OCI-LY3 (cell line): ENCODE results near the gene EXOC7.

Experiments used
- H2AFZ ChIP-seq: fragments of 200-600, 300-600 bp; shearing (Covaris generic); 2 replicates; pipeline ENCODE4 v1.6.0; 2014; ENCODE audit warnings: antibody characterized with exemption, low read depth, low read length
- H3K27ac ChIP-seq: fragments of 200-600, 300-600 bp; sonication (generic); 2 replicates; pipeline ENCODE4 v1.5.1; 2014; ENCODE audit warnings: mild to moderate bottlenecking, low read length, moderate library complexity, mixed read lengths
- H3K27me3 ChIP-seq: fragments of 200-600, 300-600 bp; sonication (generic); 2 replicates; pipeline ENCODE4 v1.6.1; 2014; ENCODE audit warnings: low read depth, low read length, mixed read lengths
- H3K36me3 ChIP-seq: fragments of 200-600, 300-600 bp; sonication (generic); replicated peaks from 2 replicates; pipeline ENCODE3; 2014; ENCODE audit warnings: low read depth, low read length, mixed read lengths
- H3K4me1 ChIP-seq: fragments of 300-600, 200-600 bp; sonication (generic); 2 replicates; pipeline ENCODE4 v1.6.1; 2014; ENCODE audit warnings: low read length, mixed read lengths
- H3K4me2 ChIP-seq: fragments of 200-600, 300-600 bp; sonication (generic); 2 replicates; pipeline ENCODE4 v1.6.1; 2014; ENCODE audit warnings: low read length, mixed read lengths
- H3K4me3 ChIP-seq: fragments of 300-600, 200-600 bp; sonication (generic); 2 replicates; pipeline ENCODE4 v1.5.1; 2014; ENCODE audit warnings: antibody characterized with exemption, mild to moderate bottlenecking, low read length, moderate library complexity
- H3K79me2 ChIP-seq: fragments of 300-600, 200-600 bp; shearing (Covaris generic); 2 replicates; pipeline ENCODE4 v1.6.1; 2014; ENCODE audit warnings: mild to moderate bottlenecking, low read length, mixed read lengths
- H3K9ac ChIP-seq: fragments of 300-600, 200-600 bp; shearing (Covaris generic); 2 replicates; pipeline ENCODE4 v1.6.0; 2014; ENCODE audit warnings: mild to moderate bottlenecking, low read length, moderate library complexity
- H3K9me3 ChIP-seq: fragments of 200-600, 300-600 bp; shearing (Covaris generic); 2 replicates; pipeline ENCODE4 v1.6.1; 2014; ENCODE audit warnings: low read length, mixed read lengths; ENCODE audit not compliant: insufficient read depth
- H4K20me1 ChIP-seq: fragments of 200-600, 300-600 bp; sonication (generic); 2 replicates; pipeline ENCODE4 v1.6.1; 2016; ENCODE audit warnings: low read length, mixed read lengths; ENCODE audit not compliant: insufficient read depth
- CTCF ChIP-seq: fragments of 200-600, 300-600 bp; sonication (generic); IDR thresholded peaks from 2 replicates; pipeline ENCODE4 v1.5.1; 2014; ENCODE audit warnings: antibody characterized with exemption, low read length, low read depth
- EZH2phosphoT487 ChIP-seq: fragments of 200-600 bp; shearing (Covaris generic); IDR thresholded peaks from 2 replicates; pipeline ENCODE4 v1.6.1; 2018; ENCODE audit warnings: antibody characterized with exemption, mixed run types, low read depth

EXOC7 gene

DNA sequence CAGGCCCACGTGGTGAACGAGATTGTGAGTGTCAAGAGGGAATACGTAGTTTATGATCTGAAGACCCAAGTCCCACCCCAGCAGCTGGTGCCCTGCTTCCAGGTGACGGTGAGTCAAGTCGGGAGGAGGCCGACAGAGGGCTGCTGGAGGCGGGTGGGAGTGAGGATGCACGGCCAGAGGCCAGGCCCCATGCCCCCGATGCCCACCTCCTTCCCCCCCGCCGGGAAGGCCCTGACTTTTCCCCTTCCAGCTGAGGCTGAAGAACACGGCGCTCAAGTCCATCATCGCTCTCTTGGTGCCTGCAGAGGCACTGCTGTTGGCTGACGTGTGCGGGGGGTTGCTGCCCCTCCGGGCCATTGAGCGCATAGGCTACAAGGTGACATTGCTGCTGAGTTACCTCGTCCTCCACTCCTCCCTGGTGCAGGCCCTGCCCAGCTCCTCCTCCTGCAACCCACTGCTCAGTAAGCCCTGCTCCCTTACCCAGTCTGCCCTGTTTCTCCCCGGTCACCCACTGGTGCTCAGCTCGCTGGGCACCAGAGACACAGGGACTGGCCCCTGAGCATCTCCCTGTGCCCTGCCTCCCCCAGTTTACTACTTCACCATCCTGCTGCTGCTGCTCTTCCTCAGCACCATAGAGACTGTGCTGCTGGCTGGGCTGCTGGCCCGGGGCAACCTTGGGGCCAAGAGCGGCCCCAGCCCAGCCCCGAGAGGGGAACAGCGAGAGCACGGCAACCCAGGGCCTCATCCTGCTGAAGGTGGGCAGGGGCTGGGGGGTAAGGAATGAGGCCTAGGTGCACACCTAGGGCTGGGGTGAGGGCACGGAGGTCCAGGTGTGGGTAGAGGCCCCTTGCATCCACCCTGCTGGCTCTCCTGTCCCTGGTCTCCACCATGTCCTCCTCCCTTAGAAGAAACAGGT, 22.0 kb downstream of the EXOC7 start:
- Histone ChIP-seq H2AFZ (no peak overlapping the region), H3K27ac (no peak overlapping the region), H3K9ac (no peak overlapping the region), H4K20me1 (no peaks in the 10 kb centered on the region), H3K4me3 (no peak overlapping the region), H3K4me2 (no peak overlapping the region), H3K36me3 (peaks cover 10% of the 10 kb centered on the region), H3K4me1 (no peaks in the 10 kb centered on the region), H3K9me3 (no peaks in the 10 kb centered on the region), H3K27me3 (peaks cover 11% of the 10 kb centered on the region), H3K79me2 (no peaks in the 10 kb centered on the region)
- TF ChIP-seq EZH2phosphoT487 (no peak), CTCF (no peak)

DNA sequence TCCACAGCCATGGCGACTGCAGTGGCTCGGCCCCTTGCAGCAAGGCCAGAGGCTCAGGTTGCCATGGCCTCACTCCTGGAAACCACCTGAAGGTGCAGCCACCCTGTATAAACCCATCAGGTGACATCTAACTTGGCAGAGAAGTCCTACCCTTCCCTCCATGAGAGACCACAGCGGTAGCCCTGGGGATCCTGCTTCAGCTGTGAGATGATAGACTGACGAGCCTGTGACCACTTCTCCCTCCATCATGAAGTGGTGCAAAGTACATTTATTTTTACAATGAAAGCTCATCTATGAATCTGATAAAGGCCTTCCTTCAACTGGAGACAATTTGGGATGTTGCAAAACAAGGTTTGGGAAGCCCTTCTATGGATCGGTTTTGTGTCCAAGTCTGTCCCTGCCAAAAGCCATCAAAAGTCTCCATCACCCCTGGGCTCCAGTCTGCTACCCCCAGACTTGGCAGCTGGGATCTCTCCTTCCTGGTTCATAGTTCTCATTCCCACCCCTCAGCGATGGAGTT, 22.8 kb downstream of the EXOC7 start:
- no peaks in the 10 kb centered on the region for H3K79me2 ChIP-seq
- H2AFZ ChIP-seq, result no peak overlapping the region
- no peaks in the 10 kb centered on the region for H4K20me1 ChIP-seq
- H3K9ac ChIP-seq, result no peak overlapping the region
- no peaks in the 10 kb centered on the region for H3K4me1 ChIP-seq
- peaks cover 11% of the 10 kb centered on the region for H3K27me3 ChIP-seq
- no peak for TF ChIP-seq CTCF
- TF ChIP-seq EZH2phosphoT487, result no peak
- no peak overlapping the region for H3K27ac ChIP-seq
- H3K36me3 ChIP-seq, result peaks cover 10% of the 10 kb centered on the region
- H3K9me3 ChIP-seq, result no peaks in the 10 kb centered on the region
- H3K4me3 ChIP-seq, result no peak overlapping the region
- H3K4me2 ChIP-seq, result no peak overlapping the region

GRCh38 chr17:76079956-76080767, 23.4 kb downstream of the EXOC7 start:
- no peak for TF ChIP-seq CTCF
- TF ChIP-seq EZH2phosphoT487, result no peak
- Histone ChIP-seq H3K4me2 (no peak overlapping the region), H3K79me2 (no peaks in the 10 kb centered on the region), H3K4me3 (no peak overlapping the region), H3K27ac (no peak overlapping the region), H3K4me1 (no peaks in the 10 kb centered on the region), H4K20me1 (no peaks in the 10 kb centered on the region), H3K9ac (no peak overlapping the region), H2AFZ (no peak overlapping the region), H3K36me3 (peaks cover 8% of the 10 kb centered on the region), H3K27me3 (peaks cover 11% of the 10 kb centered on the region), H3K9me3 (no peaks in the 10 kb centered on the region)

GRCh38 chr17:76079535-76079955, 24.0 kb downstream of the EXOC7 start:
- Histone ChIP-seq H3K27ac (no peak overlapping the region), H3K36me3 (peaks cover 4% of the 10 kb centered on the region), H3K4me2 (no peak overlapping the region), H2AFZ (no peak overlapping the region), H3K4me1 (no peaks in the 10 kb centered on the region), H3K9me3 (no peaks in the 10 kb centered on the region), H3K79me2 (no peaks in the 10 kb centered on the region), H3K9ac (no peak overlapping the region), H4K20me1 (no peaks in the 10 kb centered on the region), H3K27me3 (peaks cover 11% of the 10 kb centered on the region), H3K4me3 (no peak overlapping the region)
- no peak for TF ChIP-seq EZH2phosphoT487
- TF ChIP-seq CTCF, result no peak
